SK-MEL-5 (cell line): ENCODE results near the gene WTAP. TPM values are rescaled to one million over a fixed set of nuclear protein-coding genes. Genes with fewer than 3 reads are reported as not detected.

ENCODE experiments used
- DNase-seq: peaks from one replicate; pipeline ENCODE4 v3.0.0-alpha.2; 2016; ENCODE audit warnings: low read depth, low spot score
- in situ Hi-C: cut with HindIII; loops from 2 replicates; pipeline ENCODE4 v1.10.0; 2016; ENCODE audit warnings: low sequenced_read_pairs, high pct_unique_total_duplicates, low pct_unique_long_range_greater_than_20kb
- total RNA-seq: library from RNA; depleted of rRNA; stranded (reverse); fragments of >200 nt; shearing (Covaris generic); gene quantifications from 2 replicates; pipeline ENCODE4 v1.2.3, GENCODE V29; 2014

The WTAP gene
- total RNA-seq, 1 experiment from 2014 or later = 59.7 TPM

DNA sequence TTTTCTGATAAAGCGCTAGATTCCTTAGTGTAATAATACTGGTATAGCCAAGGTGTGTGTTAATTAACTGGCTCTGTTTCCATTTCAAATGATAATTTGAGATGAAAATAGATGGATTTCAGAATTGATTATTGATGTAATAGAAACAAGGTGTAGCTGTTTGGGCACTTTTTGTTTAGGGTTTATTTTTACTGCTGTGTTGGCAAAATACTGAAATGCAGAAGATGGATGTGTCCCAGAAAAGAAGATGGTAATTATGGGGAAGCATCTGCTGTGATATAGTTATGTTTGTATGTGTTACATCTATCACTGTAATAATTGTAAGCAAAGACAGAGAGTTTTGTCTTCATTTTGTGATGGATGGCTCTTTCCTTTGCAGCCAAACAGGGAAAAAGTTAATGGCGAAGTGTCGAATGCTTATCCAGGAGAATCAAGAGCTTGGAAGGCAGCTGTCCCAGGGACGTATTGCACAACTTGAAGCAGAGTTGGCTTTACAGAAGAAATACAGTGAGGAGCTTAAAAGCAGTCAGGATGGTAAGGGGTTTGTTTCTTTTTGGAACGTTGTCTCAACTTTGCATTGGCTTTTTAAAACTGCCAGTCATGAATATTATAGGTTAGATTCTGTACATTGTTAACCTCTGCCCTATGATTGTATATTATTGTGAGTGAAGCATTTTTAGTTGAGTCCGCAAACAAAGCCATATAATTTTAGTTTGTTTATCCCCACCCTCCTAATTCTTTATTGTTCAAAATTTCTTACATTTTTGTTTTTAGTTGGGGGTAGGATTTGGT, 26.0 kb downstream of the WTAP start:
- in situ Hi-C loops = no loop called here
- DNase-seq = no peak

GRCh38 chr6:159754401-159754800, 27.1 kb downstream of the WTAP start:
- in situ Hi-C loops = no loop called here
- DNase-seq = no peak

DNA sequence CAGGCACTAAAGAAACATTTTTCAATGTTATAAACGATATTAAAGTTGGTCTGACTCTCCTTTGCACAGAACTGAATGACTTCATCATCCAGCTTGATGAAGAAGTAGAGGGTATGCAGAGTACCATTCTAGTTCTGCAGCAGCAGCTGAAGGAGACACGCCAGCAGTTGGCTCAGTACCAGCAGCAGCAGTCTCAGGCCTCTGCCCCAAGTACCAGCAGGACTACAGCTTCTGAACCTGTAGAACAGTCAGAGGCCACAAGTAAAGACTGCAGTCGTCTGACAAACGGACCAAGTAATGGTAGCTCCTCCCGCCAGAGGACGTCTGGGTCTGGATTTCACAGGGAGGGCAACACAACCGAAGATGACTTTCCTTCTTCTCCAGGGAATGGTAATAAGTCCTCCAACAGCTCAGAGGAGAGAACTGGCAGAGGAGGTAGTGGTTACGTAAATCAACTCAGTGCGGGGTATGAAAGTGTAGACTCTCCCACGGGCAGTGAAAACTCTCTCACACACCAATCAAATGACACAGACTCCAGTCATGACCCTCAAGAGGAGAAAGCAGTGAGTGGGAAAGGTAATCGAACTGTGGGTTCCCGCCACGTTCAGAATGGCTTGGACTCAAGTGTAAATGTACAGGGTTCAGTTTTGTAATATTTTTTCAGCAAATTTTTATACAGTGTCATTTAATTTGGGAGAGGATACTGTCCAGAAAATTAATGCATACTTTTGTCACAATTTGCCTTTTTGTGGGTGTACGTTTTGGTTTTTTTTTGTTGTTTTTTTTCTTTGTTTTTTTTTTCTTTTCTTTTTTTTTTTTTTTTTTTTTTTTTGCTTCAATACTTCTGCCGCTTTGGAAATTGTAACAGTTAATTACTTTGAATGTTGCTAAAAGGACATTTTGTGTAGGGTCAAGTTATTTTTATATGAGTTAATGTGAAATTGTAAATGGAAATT, 27.9 kb downstream of the WTAP start:
- no peak for DNase-seq
- in situ Hi-C loops = no loop called here

DNA sequence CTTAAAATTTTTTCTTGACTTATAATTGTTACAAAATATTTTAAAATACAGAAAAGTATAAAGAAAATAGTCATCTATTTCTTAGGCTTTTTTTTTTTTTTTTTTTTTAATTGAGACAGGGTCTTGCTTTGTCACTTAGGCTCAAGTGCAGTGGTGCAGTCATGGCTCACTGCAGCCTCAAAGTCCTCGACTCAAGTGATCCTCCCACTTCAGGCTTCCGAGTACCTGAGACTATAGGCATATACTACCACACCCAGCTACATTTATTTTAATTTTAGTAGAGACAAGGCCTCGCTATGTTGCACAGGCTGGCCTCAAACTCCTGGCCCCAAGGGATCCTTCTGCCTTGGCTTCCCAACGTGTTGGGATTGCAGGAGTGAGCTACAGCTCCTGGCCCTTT, 29.2 kb downstream of the WTAP start:
- no peak for DNase-seq

GRCh38 chr6:159758031-159759001, 31.0 kb downstream of the WTAP start:
- DNase-seq = peak; percentile 9
- in situ Hi-C loops = no loop called here

More for the DNA sequence above, 29.2 kb downstream of the WTAP start:
- in situ Hi-C loops = no loop called here

- in situ Hi-C loops = no loop called here
- DNase-seq = no peak
Measured at GRCh38 chr6:159759645-159760044, 32.3 kb downstream of the WTAP start.

- in situ Hi-C loops = no loop called here
- peak; percentile 39 for DNase-seq
Measured at GRCh38 chr6:159760602-159761057, 33.3 kb downstream of the WTAP start.

DNA sequence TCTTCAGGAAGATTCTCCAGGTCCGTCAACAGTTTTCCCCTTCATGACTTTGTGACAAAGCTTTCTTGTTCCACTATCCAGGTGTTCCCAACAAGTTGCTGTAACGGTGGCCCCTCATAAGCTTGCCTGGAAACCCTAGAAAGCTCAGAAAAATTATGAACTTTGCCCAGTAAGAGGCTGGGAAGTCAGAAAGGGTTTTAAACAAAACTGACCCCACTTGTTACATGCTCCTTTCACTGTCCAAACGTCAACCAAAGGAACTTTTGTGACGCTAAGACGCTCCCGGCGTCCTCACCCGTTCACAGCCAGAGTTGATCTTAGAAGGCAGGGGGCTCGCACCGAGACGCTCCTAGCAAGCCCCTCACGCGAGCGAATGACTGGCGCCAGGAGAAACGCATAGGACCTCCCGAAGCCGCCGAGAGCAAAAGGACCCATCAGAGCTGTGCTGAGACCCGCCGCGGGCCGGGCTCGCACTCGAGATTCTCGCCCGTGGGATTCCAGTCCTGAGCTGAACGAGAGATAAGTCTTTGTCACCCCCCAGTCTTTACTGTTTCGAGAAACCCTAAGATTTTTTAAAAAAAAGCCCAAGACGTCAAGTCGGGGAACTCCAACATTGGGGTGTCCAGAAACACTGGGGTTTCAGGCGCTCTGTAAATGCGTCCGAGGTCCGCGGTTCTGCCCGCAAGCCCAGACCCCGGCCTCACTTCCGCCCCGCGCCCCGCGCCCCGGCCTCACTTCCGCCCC, 34.0 kb downstream of the WTAP start:
- DNase-seq = peak; percentile 4
- in situ Hi-C loops = no loop called here

DNA sequence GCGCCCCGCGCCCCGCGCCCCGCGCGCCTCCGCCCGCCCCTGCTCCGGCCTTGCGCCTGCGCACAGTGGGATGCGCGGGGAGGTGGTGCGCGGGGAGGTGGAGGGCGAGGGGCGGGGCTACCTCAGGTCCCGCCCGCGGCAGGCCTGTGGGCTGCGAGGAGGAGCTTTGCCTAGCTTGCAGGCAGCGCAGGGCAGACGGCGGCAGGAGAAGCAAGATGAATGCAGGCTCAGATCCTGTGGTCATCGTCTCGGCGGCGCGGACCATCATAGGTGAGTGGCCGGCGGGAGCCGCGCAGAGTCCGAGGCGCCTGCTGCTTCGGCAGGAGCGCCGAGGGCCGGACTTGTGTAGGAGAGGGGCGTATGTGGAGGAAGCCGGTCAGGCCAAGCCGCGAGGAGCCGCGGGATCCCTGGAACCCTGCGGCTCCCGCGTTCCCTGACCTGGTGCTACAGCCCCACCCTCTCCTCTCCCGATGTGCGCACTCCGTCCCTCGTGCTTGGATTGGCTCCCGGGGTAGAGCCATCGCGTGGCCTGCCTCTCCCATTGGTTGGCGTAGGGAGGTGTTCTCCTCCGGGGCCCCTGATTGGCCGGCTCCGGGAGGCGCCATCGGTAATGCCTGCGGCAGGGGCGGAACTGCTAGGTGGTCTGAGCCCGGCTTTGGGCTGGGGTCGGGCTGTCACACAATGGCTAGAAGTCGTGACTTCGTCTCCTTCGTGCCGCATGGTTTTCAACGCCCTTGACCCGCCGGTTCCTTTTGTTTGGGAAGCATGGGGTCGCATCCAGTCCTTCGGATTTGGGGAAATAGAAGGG, 34.8 kb downstream of the WTAP start, which contains the start of gene ACAT2:
Gene ACAT2, plus strand, starts transcription at position 173 of the 808 bp plus-strand sequence. Its CDS starts 43 bp downstream, at position 216.
- DNase-seq = peak; percentile 89
- in situ Hi-C loops = no loop called here

DNA sequence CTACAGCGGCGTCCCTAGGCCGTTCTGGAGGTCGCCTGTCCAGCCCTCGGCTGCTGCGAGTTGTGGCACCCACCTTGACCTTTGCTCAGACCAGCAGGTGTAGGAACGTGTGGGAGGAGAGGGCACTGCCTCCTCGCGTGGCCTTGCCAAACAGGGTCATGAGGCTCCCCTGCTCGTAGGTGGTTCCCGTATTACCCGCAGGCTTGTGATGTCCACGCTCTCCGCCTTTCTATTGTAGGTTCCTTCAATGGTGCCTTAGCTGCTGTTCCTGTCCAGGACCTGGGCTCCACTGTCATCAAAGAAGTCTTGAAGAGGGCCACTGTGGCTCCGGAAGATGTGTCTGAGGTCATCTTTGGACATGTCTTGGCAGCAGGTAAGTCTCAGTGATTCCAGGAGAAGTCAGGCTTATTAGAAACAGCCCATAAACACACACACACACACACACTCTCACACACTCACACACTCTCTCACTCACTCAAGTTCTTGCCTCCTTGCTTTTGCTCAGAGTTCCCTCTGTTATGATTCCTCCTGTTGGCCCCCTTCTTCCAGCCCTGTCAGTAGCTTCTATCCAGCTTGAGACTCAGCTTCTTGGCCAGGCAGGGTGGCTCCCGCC, 35.5 kb downstream of the WTAP start:
- DNase-seq = no peak
- in situ Hi-C loops = no loop called here

- no peak for DNase-seq
- in situ Hi-C loops = no loop called here
Measured at GRCh38 chr6:159766906-159767305, 39.6 kb downstream of the WTAP start.

DNA sequence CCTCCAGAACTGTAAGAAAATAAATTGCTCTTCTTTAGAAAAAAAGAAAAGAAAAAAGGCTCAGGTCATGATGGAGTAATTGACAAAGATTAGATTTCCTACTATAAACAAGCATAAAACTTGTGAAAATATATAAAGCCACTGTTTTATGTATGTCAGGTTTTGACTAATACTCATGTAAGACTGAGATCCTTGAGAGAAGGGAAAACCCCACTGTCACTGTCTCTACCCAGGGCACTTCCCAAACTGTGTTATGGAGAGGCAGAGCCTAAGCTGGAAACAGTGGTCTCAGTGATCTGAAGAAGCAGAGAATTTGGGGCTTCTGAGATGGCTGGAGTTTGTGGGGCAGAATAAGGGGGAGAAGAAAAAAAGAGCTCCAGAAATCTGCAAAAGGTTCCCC, 42.2 kb downstream of the WTAP start:
- DNase-seq = no peak
- in situ Hi-C loops = no loop called here

DNA sequence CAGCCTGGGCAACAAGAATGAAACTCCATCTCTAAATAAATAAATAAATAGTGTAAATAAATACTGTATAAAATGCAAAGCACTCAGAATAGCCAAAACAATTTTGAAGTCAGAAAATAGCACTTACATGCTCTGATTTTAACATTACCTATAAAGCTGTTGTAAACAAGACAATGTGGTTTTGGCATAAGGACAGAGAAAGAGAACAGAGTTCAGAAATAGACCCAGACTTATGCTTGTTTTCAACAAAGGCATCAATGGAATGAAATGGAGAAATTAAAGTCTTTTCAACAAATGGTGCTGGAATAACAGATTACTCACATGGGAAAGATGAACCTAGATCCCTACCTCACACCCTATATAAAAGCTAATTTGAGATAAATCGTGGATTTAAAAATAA, 44.9 kb downstream of the WTAP start:
- in situ Hi-C loops = no loop called here
- DNase-seq = no peak

DNA sequence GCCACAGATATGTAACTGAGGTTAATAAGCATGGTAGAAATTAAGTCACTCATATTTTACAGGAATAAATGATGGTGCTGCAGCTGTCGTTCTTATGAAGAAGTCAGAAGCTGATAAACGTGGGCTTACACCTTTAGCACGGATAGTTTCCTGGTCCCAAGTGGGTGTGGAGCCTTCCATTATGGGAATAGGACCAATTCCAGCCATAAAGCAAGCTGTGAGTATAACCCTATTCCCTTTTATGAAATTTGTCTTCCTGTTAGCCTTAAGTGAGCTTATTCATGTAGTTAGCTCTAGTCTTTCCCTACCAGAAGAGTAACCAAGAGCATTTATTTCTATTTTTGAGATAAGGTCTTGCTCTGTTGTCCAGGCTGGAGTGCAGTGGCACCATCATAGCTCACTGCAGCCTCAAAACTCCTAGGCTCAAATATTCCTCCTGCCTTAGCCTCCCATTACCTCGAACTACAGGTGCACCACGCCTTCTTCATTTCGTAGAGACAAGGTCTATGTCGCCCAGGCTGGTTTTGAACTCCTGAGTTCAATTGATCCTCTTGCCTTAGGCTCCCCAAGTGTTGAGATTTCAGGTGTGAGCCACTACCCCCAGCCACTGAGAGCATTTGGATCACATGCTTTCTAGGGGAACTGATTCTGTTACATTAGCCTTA, 50.1 kb downstream of the WTAP start:
- DNase-seq = no peak
- in situ Hi-C loops = no loop called here

GRCh38 chr6:159778131-159778530, 50.8 kb downstream of the WTAP start:
- in situ Hi-C loops = no loop called here
- no peak for DNase-seq
